ENCODE results near the gene RELN. TPM values are rescaled to one million over a fixed set of nuclear protein-coding genes. Genes with fewer than 3 reads are reported as not detected.
"Not testable (repeated sequence)": the region's sequence is repeated elsewhere in the genome, so short reads cannot be mapped to it uniquely, and the experiment has no call there.

Gene RELN
- total and polyA plus RNA-seq, 4 experiments from 2014 or later, result not detected

DNA sequence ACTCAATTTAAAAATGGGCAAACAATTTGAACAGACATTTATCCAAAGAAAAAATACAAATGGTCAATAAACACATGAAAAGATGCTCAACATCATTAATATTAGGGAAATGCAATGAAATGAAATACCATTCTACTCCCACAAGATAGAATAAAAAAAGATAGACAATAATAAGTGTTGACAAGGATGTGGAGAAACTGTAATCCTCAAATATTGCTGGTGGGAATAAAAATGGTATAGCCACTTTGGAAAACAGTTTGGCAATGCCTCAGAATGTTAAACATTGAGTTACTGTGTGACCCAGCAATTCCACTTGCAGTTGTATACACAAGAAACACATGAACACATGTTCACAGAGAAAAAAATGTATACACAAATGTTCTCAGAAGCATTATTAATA lies 197.6 kb downstream of the RELN start:
- H3K4me3 ChIP-seq (ENCODE audit: low read length in 2 of 2), result no peak overlapping the region
- no peak for DNase-seq
- H3K36me3 ChIP-seq (ENCODE audit: insufficient read depth, low read length), result no peaks in the 10 kb centered on the region
- intact Hi-C loops (cut with micrococcal nuclease), result no loop called here
- Mint-ChIP-seq H3K36me3 (no peaks in the 10 kb centered on the region), H3K27ac (no peak overlapping the region), H3K27me3 (peaks cover under 1 to 4% of the 10 kb centered on the region in 2 donors), H3K4me3 (no peak overlapping the region), H3K9me3 (peaks cover 0 to 7% (median 2%) of the 10 kb centered on the region in 8 donors), H3K4me1 (no peaks in the 10 kb centered on the region)
- H3K27me3 ChIP-seq (ENCODE audit: insufficient read depth, low read length), result no peaks in the 10 kb centered on the region
- H3K9me3 ChIP-seq (ENCODE audit: control insufficient read depth in 1 of 2, low read length in 2 of 2), result no peaks in the 10 kb centered on the region
- ChIA-PET POLR2A (ENCODE audit: partially characterized antibody) (no interaction called here), CTCF (ENCODE audit: partially characterized antibody) (no interaction called here)
- H3K4me1 ChIP-seq (ENCODE audit: insufficient read depth, low read length), result no peaks in the 10 kb centered on the region
- H3K27ac ChIP-seq (ENCODE audit: low read depth, low read length), result no peak overlapping the region

DNA sequence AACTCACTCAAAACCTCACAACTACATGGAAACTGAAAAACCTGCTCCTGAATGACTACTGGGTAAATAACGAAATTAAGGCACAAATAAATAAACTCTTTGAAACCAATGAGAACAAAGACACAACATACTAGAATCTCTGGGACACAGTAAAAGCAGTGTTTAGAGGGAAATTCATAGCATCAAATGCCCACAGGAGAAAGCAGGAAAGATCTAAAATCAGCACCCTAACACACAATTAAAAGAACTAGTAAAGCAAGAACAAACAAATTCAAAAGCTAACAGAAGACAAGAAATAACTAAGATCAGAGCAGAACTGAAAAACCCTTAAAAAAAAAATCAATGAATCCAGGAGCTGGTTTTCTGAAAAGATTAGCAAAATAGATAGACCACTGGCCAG lies 202.4 kb downstream of the RELN start:
- H3K27ac Mint-ChIP-seq; H3K27me3 ChIP-seq (ENCODE audit: insufficient read depth, low read length); H3K27me3 Mint-ChIP-seq; DNase-seq; H3K4me3 Mint-ChIP-seq; POLR2A ChIA-PET (ENCODE audit: partially characterized antibody); H3K4me1 Mint-ChIP-seq; H3K9me3 Mint-ChIP-seq; H3K36me3 ChIP-seq (ENCODE audit: insufficient read depth, low read length); H3K27ac ChIP-seq (ENCODE audit: low read depth, low read length); H3K9me3 ChIP-seq (ENCODE audit: control insufficient read depth in 1 of 2, low read length in 2 of 2); H3K4me3 ChIP-seq (ENCODE audit: low read length in 2 of 2); H3K4me1 ChIP-seq (ENCODE audit: insufficient read depth, low read length); intact Hi-C loops (cut with micrococcal nuclease); H3K36me3 Mint-ChIP-seq: not testable (repeated sequence)
- CTCF ChIA-PET (ENCODE audit: partially characterized antibody), result interaction anchor here (1.2 kb wide), 1 partner anchor 123 kb away, joined by 3 read pairs; no protein-coding TSS in a partner anchor

DNA sequence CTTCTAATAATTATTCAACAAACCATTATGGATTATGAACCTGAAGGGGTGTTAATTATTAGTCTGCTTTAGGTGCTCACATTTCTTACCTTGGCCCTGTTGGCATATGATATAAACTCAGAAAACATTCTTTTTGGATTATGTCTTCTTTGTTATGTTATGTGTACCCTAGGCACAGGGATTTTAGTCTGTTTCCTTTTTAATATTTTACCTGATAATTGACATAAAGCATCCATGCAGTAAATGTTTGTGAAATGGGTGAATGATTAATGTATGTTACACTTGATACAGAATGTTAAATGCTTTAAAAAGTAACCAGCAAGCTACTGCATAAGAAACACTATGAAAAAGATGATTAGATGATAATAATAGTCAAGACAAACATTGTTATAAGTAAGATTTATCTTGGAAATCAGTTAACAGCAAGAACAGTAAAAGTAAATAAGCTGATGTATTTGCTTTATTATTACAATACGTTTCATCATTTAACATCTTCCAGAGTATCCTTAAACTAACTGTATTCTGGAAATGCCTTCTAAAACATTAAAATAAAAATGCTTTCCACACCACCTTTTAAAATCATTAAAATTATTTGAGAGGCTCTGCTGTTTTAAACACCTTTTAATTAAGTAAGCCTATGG lies 204.7 kb downstream of the RELN start:
- Mint-ChIP-seq H3K36me3 (no peaks in the 10 kb centered on the region), H3K27ac (no peak overlapping the region), H3K4me1 (no peaks in the 10 kb centered on the region), H3K4me3 (no peak overlapping the region), H3K27me3 (peaks cover 6 to 14% of the 10 kb centered on the region in 2 donors), H3K9me3 (peaks cover 0 to 6% (median 2%) of the 10 kb centered on the region in 8 donors)
- Histone ChIP-seq H3K9me3 (ENCODE audit: control insufficient read depth in 1 of 2, low read length in 2 of 2) (no peaks in the 10 kb centered on the region), H3K27me3 (ENCODE audit: insufficient read depth, low read length) (no peaks in the 10 kb centered on the region), H3K27ac (ENCODE audit: low read depth, low read length) (no peak overlapping the region), H3K4me3 (ENCODE audit: low read length in 2 of 2) (no peak overlapping the region), H3K36me3 (ENCODE audit: insufficient read depth, low read length) (no peaks in the 10 kb centered on the region), H3K4me1 (ENCODE audit: insufficient read depth, low read length) (no peaks in the 10 kb centered on the region)
- ChIA-PET CTCF (ENCODE audit: partially characterized antibody) (no interaction called here), POLR2A (ENCODE audit: partially characterized antibody) (no interaction called here)
- DNase-seq, result no peak
- intact Hi-C loops (cut with micrococcal nuclease), result no loop called here

DNA sequence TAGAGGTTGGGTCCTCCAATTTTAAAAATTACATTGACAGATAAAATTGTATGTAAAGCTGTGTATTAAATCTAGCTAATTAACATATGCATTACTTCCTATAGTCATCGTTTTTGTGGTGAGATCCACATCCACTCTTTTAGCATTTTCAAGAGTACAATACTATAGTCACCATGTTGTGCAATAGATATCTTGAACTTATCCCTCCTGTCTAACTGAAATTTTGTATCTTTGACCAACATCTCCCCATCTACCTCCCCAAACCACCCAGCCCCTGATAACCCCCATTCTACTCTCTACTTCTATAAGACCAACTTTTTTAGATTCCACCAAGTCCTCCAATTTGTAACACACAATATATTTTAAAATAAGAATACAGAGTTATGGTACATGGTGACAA lies 208.0 kb downstream of the RELN start:
- H3K4me3 Mint-ChIP-seq, result no peak overlapping the region
- Histone ChIP-seq H3K4me1 (ENCODE audit: insufficient read depth, low read length) (no peaks in the 10 kb centered on the region), H3K27ac (ENCODE audit: low read depth, low read length) (no peak overlapping the region), H3K9me3 (ENCODE audit: control insufficient read depth in 1 of 2, low read length in 2 of 2) (no peaks in the 10 kb centered on the region), H3K4me3 (ENCODE audit: low read length in 2 of 2) (no peak overlapping the region), H3K36me3 (ENCODE audit: insufficient read depth, low read length) (no peaks in the 10 kb centered on the region), H3K27me3 (ENCODE audit: insufficient read depth, low read length) (no peaks in the 10 kb centered on the region)
- H3K9me3 Mint-ChIP-seq, result no peaks in the 10 kb centered on the region
- DNase-seq, result no peak
- H3K27ac Mint-ChIP-seq, result no peak overlapping the region
- intact Hi-C loops (cut with micrococcal nuclease), result no loop called here
- H3K4me1 Mint-ChIP-seq, result no peaks in the 10 kb centered on the region
- no peaks in the 10 kb centered on the region for H3K36me3 Mint-ChIP-seq
- peaks cover 0 to 11% of the 10 kb centered on the region in 2 donors for H3K27me3 Mint-ChIP-seq
- ChIA-PET CTCF (ENCODE audit: partially characterized antibody) (no interaction called here), POLR2A (ENCODE audit: partially characterized antibody) (no interaction called here)

DNA sequence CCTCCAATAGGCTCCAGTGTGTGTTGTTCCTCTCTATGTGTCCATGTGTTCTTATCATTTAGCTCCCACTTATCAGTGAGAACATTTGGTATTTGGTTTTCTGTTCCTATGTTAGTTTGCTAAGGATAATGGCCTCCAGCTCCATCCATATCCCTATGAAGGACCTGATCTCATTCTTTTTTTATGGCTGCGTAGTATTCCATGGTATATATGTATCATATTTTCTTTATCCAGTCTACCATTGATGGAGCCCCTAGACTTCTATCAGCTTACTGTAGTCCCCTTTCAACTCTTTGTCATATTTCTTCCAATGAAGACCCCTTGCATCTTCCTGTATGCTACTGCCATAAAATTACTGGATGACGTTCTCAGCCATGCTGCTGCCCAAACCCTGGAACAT lies 208.9 kb downstream of the RELN start:
- intact Hi-C loops (cut with micrococcal nuclease); H3K9me3 Mint-ChIP-seq; H3K27me3 ChIP-seq (ENCODE audit: insufficient read depth, low read length); H3K36me3 ChIP-seq (ENCODE audit: insufficient read depth, low read length); POLR2A ChIA-PET (ENCODE audit: partially characterized antibody); CTCF ChIA-PET (ENCODE audit: partially characterized antibody); H3K4me1 ChIP-seq (ENCODE audit: insufficient read depth, low read length); DNase-seq; H3K9me3 ChIP-seq (ENCODE audit: control insufficient read depth in 1 of 2, low read length in 2 of 2); H3K27ac ChIP-seq (ENCODE audit: low read depth, low read length); H3K4me3 Mint-ChIP-seq; H3K4me3 ChIP-seq (ENCODE audit: low read length in 2 of 2); H3K36me3 Mint-ChIP-seq; H3K27ac Mint-ChIP-seq; H3K4me1 Mint-ChIP-seq: not testable (repeated sequence)
- H3K27me3 Mint-ChIP-seq, result peaks cover 0 to 11% of the 10 kb centered on the region in 2 donors

GRCh38 chr7:103777440-103777839 lies 212.0 kb downstream of the RELN start:
- Mint-ChIP-seq H3K4me1 (no peaks in the 10 kb centered on the region), H3K36me3 (no peaks in the 10 kb centered on the region), H3K27me3 (peaks cover 1 to 9% of the 10 kb centered on the region in 2 donors), H3K9me3 (peaks cover 0 to 2% (median 0%) of the 10 kb centered on the region in 8 donors), H3K4me3 (no peak overlapping the region), H3K27ac (no peak overlapping the region)
- Histone ChIP-seq H3K9me3 (ENCODE audit: control insufficient read depth in 1 of 2, low read length in 2 of 2) (no peaks in the 10 kb centered on the region), H3K27ac (ENCODE audit: low read depth, low read length) (no peak overlapping the region), H3K27me3 (ENCODE audit: insufficient read depth, low read length) (no peaks in the 10 kb centered on the region), H3K4me3 (ENCODE audit: low read length in 2 of 2) (no peak overlapping the region), H3K4me1 (ENCODE audit: insufficient read depth, low read length) (no peaks in the 10 kb centered on the region), H3K36me3 (ENCODE audit: insufficient read depth, low read length) (no peaks in the 10 kb centered on the region)
- ChIA-PET CTCF (ENCODE audit: partially characterized antibody) (no interaction called here), POLR2A (ENCODE audit: partially characterized antibody) (no interaction called here)
- intact Hi-C loops (cut with micrococcal nuclease), result no loop called here
- no peak for DNase-seq

DNA sequence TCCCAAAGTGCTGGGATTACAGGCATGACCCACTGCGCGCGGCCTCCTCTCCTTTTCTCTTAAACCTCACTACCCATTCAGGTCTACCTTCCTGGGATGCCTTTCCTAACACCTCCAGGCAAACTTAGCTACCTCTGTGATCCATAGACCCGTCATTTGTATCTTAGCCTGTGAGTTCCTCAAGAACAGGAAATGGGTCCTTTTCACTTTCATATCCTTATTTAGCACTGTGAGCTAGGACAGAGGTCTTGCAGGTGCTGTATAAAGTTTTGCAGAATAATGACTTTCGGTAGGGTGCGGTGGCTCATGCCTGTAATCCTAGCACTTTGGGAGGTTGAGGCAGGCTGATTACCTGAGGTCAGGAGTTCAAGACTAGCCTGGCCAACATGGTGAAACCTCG lies 215.7 kb downstream of the RELN start:
- H3K4me3 ChIP-seq (ENCODE audit: low read length in 2 of 2), result no peak overlapping the region
- Mint-ChIP-seq H3K9me3 (peaks cover 0 to 3% (median 0%) of the 10 kb centered on the region in 8 donors), H3K4me1 (no peaks in the 10 kb centered on the region), H3K4me3 (no peak overlapping the region), H3K27me3 (peaks cover 1 to 8% of the 10 kb centered on the region in 2 donors), H3K36me3 (no peaks in the 10 kb centered on the region), H3K27ac (peak overlapping the region in 1 of 7 donors; percentile 44)
- ChIA-PET CTCF (ENCODE audit: partially characterized antibody) (no interaction called here), POLR2A (ENCODE audit: partially characterized antibody) (no interaction called here)
- intact Hi-C loops (cut with micrococcal nuclease), result no loop called here
- no peak for DNase-seq
- H3K36me3 ChIP-seq (ENCODE audit: insufficient read depth, low read length), result no peaks in the 10 kb centered on the region
- H3K27me3 ChIP-seq (ENCODE audit: insufficient read depth, low read length), result no peaks in the 10 kb centered on the region
- H3K27ac ChIP-seq (ENCODE audit: low read depth, low read length), result no peak overlapping the region
- H3K9me3 ChIP-seq (ENCODE audit: control insufficient read depth in 1 of 2, low read length in 2 of 2), result no peaks in the 10 kb centered on the region
- H3K4me1 ChIP-seq (ENCODE audit: insufficient read depth, low read length), result no peaks in the 10 kb centered on the region

Data from CD4-positive, alpha-beta memory T cell (primary cell).